Limb (tissue), 2 donors: ENCODE results near the gene SRGAP1.
A peak's percentile ranks its signal among the peaks of the same experiment; 100 is the strongest.

Experiments
- DNase-seq, 2 donors: peaks; one replicate each; pipeline ENCODE4 v3.0.0-alpha.2; 2016; ENCODE audit errors: extremely low spot score in 2 of 2

The SRGAP1 gene

GRCh38 chr12:63964301-63964700 lies 119.8 kb downstream of the SRGAP1 start:
- no peak for DNase-seq

- no peak for DNase-seq
Measured at GRCh38 chr12:63965936-63966605, 121.6 kb downstream of the SRGAP1 start.

GRCh38 chr12:63966606-63966975 lies 122.1 kb downstream of the SRGAP1 start:
- no peak for DNase-seq

GRCh38 chr12:63967358-63968145 lies 123.1 kb downstream of the SRGAP1 start:
- no peak for DNase-seq

DNA sequence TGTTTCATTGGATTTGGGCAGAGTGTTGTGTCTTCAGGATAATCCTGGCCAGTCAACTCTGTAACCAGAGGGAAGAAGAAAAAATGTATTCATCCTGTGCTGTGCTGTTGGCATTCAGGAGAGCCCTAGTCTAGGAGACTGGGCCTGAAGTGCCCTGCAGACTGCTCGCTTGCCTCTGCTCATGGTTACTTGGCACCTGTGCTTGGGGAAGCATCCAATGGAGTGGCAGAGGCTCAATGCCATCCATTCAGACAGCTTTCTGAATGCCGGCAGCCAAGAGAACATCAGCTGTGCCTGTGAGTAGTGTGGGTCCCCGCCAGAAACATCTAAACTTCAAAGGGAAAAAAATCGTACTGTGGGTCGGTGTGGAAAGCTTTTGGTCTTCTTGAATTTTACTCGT lies 124.2 kb downstream of the SRGAP1 start:
- no peak for DNase-seq

DNA sequence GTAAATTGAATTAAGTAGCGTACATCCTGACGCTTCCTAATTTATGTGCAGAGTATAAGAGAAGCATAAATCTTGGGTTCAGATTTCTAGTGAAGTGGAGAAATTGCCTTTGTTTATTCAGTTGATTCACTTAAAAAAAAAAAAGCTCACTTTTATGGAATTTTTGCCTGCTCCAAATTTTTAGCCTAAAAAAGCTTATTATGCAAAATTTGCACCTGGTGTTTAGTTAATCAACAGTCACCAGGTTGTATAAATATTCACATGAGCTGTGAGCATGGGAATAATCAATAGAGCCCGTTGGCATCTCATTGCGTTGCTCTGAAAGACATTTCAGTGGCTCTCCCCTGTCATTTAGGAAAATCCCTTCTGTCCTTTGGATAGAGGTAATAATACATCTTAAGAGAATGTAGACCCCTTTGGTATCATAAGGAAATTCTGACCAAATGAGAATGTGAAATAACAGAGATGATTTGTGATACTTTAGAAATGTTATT lies 132.4 kb downstream of the SRGAP1 start:
- no peak for DNase-seq

DNA sequence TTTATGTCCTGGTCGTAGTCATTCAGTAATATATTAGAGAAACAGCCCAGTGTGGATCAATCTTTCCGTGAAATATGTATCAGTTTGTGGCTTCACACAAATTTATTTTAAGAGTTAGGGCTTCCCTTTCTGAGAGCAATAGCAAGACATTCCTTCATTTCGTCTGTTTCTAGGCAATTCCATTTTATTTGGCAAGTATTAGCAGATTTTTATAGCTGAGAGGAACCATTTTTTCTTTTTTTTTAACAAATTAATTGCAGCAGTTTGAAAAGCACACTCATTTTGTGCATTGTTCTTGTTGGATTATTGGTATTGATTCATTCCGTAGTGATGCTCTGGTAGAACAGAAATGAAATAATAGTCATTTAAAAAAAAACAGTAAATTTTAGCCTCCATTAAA lies 132.9 kb downstream of the SRGAP1 start:
- DNase-seq, result no peak

GRCh38 chr12:63978519-63978918 lies 134.0 kb downstream of the SRGAP1 start:
- DNase-seq, result no peak

- DNase-seq, result no peak
Measured at GRCh38 chr12:63980211-63980610, 135.7 kb downstream of the SRGAP1 start.

- DNase-seq, result no peak
Measured at GRCh38 chr12:63981343-63981742, 136.8 kb downstream of the SRGAP1 start.

GRCh38 chr12:63982604-63983295 lies 138.2 kb downstream of the SRGAP1 start:
- peak in 1 of 2 donors; percentile 49 for DNase-seq

GRCh38 chr12:63985456-63985855 lies 141.0 kb downstream of the SRGAP1 start:
- no peak for DNase-seq

DNA sequence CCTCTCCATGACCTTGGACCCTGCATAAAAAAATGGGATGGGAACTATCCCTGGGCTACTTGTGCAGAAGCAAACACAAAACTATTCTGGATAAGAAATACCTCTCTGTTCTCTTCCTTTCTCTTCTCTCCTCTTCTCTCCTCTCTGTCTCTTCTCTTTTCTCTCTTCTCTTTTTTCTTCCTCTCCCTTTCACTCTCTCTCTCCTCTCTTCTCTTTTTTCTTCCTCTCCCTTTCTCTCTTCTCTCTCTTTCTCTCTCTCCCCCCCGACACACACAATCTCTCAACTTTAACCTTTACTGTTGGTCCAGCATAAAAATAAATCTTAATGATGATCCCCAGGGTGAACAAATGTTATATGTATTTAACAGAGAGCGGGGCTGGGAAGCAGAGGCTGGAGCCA lies 141.4 kb downstream of the SRGAP1 start:
- no peak for DNase-seq

DNA sequence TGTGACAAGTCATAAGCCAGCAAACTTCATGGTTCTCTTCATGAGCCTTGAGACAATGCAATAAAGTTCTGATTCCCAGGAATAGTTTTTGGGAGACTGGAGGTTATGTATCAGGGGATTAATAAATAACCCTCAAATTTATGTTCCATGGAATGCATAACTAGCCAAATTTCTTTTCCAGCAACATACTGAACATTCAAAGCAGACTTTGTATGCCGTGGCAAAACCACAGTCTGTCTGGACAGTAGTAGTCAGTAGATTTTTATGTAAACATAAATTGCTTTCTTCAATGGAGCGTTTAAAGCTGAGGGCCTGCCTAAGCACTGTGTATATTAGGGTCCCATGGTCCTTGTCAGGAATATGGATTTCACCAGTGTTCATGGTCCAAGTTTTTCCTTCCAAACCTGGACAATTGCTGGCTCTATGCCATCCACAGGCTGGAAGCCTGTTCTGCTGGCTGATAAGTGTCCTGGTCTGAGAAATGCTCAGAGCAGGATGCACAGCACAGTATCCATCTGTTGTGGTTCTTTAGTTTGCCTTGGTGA lies 144.9 kb downstream of the SRGAP1 start:
- DNase-seq, result peak in 1 of 2 donors; percentile 46

DNA sequence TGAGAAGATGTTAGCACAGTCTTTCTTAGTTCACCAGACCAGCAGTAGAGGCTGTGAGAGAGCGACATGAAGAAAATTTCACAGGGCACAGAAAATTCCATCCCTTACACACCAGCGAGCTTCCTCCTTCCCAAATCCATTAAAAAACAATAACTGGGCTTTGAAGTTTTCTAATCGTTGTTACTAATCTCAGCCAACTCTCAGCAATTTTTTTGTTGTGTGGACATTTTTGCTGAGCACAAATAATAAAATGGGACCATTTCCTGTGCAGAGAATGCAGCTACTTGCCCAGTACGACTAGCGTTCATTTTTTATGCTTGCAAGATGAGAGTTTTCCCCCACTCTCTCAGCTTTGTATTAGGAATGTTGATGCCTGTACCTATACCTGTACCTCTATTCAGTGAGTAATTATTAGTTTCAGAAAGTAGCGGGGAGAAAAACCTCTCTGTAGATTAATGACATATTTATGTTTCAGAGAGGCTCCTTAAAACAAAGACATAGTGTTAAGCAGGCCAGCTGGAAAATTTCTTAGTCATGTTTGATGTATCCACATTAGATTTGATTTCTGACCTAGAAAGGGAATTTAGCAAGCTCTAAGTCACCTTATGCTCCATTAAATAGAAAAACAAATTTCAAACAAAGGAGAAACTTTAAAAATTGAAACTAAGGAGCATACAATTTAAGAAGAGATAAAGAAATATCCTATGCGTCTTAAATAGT lies 146.5 kb downstream of the SRGAP1 start:
- DNase-seq, result no peak

DNA sequence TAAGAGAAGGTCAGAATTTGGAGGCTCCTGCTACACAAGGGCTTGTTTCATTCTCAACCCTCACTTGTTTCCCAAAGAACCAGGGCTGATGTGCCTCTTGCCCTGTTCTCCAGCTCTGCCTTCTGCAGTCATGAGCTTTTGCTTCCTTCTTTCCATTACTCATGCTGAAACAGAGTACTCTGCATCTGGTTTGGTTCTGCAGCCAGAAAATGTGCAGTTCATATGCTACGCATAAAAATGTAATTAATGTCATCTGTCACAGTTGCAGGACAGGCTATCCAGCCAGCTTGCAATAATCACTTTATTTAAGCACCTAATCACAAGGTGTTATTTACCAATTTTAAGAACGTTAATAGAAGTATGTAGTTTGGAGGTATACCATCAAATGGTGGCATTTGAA lies 150.2 kb downstream of the SRGAP1 start:
- peak in 1 of 2 donors; percentile 71 for DNase-seq

GRCh38 chr12:63995512-63995911 lies 151.0 kb downstream of the SRGAP1 start:
- DNase-seq, result no peak

DNA sequence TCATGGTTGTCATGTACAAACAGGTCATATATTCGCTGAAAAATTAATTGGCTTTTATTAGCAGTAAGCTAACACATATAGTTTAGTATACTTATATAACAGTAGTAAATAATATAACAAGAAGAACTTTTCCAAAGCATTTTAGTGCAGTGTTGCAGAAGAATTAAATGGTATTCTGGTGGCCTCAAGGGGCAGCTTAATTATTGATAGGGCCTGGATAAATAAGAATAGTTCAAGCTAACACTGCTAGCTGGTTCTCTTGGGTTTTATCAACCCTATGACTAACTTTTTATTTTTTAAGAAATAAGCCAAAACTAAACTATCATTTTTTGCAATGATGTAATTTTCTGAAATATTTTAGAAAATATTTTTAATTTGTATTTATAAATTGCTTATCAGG lies 152.1 kb downstream of the SRGAP1 start:
- DNase-seq, result no peak

DNA sequence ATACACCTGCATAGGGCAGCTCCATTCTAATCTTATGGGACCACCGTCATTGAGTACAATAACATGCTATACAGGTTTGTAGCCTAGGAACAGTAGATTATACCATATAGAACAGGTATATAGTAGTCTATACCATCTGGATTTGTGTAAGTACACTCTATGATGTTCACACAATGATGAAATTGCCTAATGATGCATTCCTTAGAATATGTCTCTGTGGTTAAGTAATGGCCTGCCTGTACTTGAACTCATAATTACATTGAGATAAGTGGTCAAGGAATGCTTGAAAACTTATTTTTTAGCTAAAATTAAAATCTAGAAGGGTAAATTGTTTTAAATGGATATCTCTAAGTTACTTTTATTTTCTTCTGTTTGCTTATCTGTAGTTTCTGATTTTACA lies 152.7 kb downstream of the SRGAP1 start:
- DNase-seq, result no peak

DNA sequence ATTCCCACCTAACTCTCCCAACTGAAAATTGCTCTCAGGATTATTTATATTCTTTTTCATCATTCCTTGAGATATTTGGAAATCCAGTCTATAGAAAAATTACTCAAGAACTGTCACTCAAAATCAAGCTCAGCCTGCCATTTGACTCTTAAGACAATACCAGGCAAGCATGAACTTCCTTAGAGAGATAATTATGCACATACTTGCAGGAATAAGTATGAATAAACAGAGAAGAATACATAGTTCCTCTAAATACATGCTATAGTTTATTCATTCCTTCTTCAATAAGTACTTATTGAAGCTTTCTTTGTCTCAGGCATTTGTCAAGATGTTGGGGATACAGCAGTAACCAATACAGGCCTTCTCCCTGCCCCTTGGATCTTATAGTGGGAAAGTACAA lies 154.1 kb downstream of the SRGAP1 start:
- no peak for DNase-seq

DNA sequence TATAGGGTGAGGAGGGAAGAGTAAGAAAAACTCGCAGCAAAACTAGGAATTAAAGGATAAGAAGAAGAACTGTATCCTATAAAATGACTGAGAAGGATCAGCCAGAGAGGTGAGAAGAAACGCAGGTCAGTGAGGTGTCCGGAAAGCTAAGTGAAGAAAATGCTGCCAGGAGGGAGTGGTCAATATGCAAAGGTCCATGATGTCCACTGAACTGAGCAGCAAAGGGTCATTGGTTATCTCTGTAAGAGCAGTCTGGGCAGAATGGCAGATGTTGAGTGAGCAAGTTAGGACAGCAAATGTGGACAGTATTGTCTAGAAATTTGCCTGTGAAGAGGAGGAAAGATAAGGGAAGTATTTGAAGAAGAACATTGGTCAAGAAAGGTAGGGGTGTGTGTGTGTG lies 155.4 kb downstream of the SRGAP1 start:
- no peak for DNase-seq
